Kidney epithelial cell (primary cell): ENCODE measurements around the gene OSTF1. TPM values are rescaled to one million over a fixed set of nuclear protein-coding genes. Genes with fewer than 3 reads are reported as not detected.

Experiments used
- DNase-seq: peaks from one replicate; pipeline ENCODE4 v3.0.0-alpha.2; 2010; ENCODE audit warnings: low read depth
- H3K27me3 ChIP-seq: 2 replicates; pipeline ENCODE4 v1.6.0; 2011; ENCODE audit warnings: low read length; ENCODE audit not compliant: control insufficient read depth, insufficient read depth
- H3K36me3 ChIP-seq: 2 replicates; pipeline ENCODE4 v1.5.1; 2011; ENCODE audit warnings: low read length; ENCODE audit not compliant: control insufficient read depth, insufficient read depth
- H3K4me3 ChIP-seq: 2 replicates; pipeline ENCODE4 v1.5.1; 2011; ENCODE audit warnings: low read depth, mild to moderate bottlenecking, control low read depth, low read length
- total RNA-seq: library from RNA; depleted of rRNA; stranded (reverse); fragments of >200 nt; gene quantifications from 2 replicates; pipeline ENCODE4 v1.2.3, GENCODE V29; 2015
- TF ChIP-seq, protein P1 (sequence below): IDR thresholded peaks from 2 replicates; pipeline ENCODE4 v1.5.1; 2011; ENCODE audit warnings: mild to moderate bottlenecking, moderate library complexity, low read length, control low read depth, inconsistent platforms; ENCODE audit not compliant: insufficient read depth, poor library complexity, severe bottlenecking

OSTF1 gene
- total RNA-seq, 1 donor from 2014 or later = 12.3 TPM

DNA sequence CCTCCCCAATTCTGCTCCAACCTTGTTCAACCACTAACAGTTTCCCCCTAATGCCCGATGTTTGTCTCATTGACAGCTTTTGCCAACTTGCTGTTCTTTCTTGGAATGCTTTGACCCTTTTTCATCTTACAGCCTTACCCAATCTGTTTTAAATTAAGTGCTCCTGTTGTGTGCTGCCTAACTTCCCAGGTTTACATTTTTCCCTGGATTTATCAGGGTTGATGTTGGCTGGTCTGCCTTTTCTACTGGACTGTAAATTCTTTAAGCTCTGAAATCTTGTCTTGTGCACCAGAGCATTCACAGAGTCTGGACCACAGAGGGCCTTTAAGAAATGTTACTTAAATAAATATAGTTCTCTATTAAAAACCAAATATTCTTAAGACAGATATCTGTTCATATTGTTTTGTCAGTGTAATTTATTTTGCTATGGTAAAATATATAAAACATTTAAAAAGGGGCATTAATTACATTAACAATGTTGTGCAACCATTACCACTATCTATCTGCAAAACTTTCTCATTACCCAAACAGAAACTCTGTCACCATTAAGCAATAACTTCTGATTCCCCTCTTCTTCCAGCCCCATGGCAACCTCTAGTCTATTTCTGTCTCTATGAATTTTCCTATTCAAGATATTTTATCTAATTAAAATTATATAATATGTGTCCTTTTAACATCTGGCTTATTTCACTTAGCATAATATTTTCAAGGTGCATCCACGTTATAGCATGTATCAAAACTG is 73.0 kb downstream of the OSTF1 start:
- no peak for DNase-seq
- Histone ChIP-seq H3K4me3 (no peak overlapping the region), H3K36me3 (no peaks in the 10 kb centered on the region), H3K27me3 (no peaks in the 10 kb centered on the region)
- TF ChIP-seq, protein P1, sequence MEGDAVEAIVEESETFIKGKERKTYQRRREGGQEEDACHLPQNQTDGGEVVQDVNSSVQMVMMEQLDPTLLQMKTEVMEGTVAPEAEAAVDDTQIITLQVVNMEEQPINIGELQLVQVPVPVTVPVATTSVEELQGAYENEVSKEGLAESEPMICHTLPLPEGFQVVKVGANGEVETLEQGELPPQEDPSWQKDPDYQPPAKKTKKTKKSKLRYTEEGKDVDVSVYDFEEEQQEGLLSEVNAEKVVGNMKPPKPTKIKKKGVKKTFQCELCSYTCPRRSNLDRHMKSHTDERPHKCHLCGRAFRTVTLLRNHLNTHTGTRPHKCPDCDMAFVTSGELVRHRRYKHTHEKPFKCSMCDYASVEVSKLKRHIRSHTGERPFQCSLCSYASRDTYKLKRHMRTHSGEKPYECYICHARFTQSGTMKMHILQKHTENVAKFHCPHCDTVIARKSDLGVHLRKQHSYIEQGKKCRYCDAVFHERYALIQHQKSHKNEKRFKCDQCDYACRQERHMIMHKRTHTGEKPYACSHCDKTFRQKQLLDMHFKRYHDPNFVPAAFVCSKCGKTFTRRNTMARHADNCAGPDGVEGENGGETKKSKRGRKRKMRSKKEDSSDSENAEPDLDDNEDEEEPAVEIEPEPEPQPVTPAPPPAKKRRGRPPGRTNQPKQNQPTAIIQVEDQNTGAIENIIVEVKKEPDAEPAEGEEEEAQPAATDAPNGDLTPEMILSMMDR = no peak

DNA sequence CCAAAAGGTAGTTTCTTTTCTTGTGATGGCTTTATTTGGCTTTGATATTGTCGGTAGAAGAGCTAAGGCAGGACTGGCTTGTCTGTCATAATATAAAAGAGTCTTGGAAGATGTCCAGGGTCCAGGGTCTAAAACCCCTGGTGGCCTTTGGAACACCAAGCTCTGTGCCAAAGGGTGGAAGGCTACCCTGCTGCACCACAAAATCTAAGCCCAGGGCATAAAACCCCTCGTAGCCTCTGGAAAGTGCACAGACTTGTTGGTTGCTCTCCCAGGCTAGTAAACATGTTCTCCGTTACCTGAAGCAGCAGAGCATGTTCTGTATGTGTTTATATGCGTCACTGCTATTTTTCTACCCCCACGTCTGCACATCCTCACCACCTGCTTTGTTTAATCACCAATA is 75.5 kb downstream of the OSTF1 start:
- DNase-seq = no peak
- TF ChIP-seq, protein P1 = no peak
- Histone ChIP-seq H3K27me3 (no peaks in the 10 kb centered on the region), H3K4me3 (no peak overlapping the region), H3K36me3 (no peaks in the 10 kb centered on the region)

DNA sequence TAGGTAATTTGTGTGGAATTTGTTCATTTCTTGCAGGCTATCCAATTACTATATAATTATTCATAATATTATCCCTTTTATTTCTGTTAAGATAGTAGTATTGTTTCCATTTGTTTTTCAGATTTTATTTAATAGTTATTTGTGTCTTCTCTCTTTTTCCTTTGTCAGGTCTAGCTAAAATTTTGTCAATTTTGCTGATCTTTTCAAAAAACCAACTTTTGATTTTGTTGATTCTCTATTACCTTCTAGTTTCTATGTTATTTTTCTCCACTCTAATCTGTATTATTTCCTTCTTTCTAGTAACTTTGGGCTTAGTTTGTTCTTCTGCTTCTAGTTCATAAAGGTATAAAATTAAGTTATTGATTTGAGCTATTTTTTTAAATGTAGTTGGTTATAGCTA is 76.3 kb downstream of the OSTF1 start:
- H3K27me3 ChIP-seq = no peaks in the 10 kb centered on the region
- no peak overlapping the region for H3K4me3 ChIP-seq
- TF ChIP-seq, protein P1 = no peak
- DNase-seq = no peak
- no peaks in the 10 kb centered on the region for H3K36me3 ChIP-seq

DNA sequence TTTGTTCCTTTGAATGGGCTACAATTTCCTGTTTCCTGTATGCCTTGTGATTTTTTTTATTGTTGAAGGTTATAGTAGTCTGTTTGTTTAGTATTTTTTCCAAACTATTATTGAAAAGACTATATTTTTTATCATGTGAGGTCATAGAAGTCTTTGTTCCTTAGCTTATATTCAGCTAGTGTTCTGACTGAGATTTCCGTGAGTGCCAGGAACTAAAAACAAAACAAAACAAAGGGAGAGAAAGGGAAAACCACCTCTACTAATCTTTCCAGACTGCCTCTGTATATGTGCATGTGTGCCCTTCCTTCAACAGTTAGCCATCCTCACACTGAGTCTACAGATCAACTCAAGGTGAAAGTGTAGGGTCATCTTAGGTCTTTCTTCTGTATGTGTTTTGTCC is 79.0 kb downstream of the OSTF1 start:
- Histone ChIP-seq H3K4me3 (no peak overlapping the region), H3K27me3 (no peaks in the 10 kb centered on the region), H3K36me3 (no peaks in the 10 kb centered on the region)
- TF ChIP-seq, protein P1 = no peak
- DNase-seq = no peak

DNA sequence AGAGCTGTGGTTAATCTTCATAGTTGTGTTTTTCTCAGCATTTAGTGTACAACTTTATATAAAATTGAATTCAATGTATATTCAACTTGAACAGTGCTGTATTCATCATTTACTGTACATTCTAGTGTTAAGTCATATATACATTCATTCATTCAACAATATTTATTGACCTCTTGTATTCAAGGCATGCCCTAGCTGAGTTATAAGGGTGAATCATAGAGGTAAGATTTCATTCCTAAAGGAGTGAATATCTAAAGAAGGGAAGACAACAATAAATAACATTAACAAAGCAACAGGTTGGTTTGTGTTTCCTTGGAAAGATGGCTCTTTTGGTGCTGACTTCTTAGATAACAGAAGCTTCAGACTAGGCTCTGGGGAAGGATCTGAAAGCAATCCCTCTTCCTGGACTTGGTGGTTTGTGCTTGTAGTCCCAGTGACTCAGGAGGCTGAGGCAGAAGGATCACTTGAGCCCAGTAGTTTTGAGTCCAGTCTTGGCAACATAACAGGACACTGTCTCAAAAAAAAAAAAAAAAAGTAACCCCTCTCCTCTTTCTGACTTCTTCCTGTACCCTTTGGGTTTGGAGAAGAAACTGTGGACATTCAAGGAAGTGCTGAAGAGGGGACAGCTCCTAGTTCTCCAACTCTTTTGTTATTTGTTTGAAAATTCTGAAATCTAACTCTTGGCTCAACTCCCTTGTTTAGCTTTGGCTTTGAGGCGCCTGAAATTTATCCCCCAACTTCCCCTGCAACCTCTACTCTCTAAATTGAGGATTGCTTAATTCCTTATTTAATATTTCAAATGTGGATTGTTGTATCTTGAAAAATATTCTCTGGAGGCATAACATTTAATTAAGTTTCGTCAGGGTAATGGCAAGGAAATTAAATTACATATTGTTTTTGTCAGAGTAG is 80.2 kb downstream of the OSTF1 start:
- H3K36me3 ChIP-seq = no peaks in the 10 kb centered on the region
- TF ChIP-seq, protein P1 = no peak
- no peak for DNase-seq
- no peaks in the 10 kb centered on the region for H3K27me3 ChIP-seq
- H3K4me3 ChIP-seq = no peak overlapping the region
